ENCODE measurements around the gene PRR23C.
"Not testable (repeated sequence)": the region's sequence is repeated elsewhere in the genome, so short reads cannot be mapped to it uniquely, and the experiment has no call there.

- not testable (repeated sequence) for TF ChIP-seq CTCF (IDR thresholded peaks at IDR 0.05; ENCODE audit: insufficient read depth, low read depth, low read length); EZH2 (IDR thresholded peaks at IDR 0.05; ENCODE audit: insufficient read depth, low read length)
Observed at GRCh38 chr3:139030576-139030975, 14.1 kb downstream of the PRR23C start.

Data from astrocyte (in vitro differentiated cells and primary cell).